Breast epithelium (tissue), 3 donors: ENCODE data around the gene HEY2.

Source experiments
- POLR2AphosphoS5 ChIP-seq, 3 donors: sonication (generic); formaldehyde crosslinking; IDR thresholded peaks; one replicate each; pipeline ENCODE4 v1.6.1; 2017; ENCODE audit warnings: antibody characterized with exemption in 3 of 3
- TF ChIP-seq, protein P1 (sequence below), 3 donors: fragments of 450-650 bp; IDR thresholded peaks; one replicate each; pipeline ENCODE4 v1.5.1; 2016 to 2017; ENCODE audit warnings: antibody characterized with exemption in 3 of 3, mild to moderate bottlenecking in 3 of 3, moderate library complexity in 3 of 3

DNA sequence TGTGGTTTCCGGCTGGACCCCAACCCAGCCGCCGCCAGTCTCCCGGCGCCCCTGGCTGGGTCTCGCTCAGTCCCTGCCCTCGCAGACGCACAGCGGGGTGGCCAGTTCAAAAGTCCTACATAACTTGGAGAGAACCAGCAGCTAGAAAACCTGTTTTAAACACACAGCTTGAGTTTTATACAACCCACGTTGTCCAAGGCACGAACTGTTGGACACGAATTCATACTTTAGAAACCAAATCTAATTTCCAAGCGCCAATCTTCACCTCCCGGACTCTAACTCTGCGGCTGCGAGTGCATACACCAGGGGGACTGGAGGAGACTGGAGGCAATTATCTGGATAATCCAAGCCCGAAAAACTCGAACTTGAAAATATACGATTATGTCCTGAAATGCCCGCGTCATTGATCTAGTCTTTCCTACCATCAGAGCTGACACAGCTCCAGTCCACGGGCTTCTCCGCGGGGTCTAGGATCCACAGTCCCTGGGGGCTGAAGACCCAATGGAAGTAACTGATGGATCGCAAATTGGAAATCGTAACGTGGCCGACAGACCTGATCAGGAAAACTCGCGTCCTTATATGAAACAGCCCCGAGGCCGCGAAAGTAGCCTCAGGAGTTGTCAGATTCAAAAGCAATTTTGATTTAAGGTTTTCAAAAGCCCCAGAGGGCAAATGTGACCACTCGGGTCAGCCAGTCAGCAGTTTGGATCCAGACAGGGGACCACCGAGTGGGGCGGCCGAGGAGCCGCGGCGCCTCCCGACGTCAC lies 843 bp upstream of the HEY2 start:
- TF ChIP-seq, protein P1, sequence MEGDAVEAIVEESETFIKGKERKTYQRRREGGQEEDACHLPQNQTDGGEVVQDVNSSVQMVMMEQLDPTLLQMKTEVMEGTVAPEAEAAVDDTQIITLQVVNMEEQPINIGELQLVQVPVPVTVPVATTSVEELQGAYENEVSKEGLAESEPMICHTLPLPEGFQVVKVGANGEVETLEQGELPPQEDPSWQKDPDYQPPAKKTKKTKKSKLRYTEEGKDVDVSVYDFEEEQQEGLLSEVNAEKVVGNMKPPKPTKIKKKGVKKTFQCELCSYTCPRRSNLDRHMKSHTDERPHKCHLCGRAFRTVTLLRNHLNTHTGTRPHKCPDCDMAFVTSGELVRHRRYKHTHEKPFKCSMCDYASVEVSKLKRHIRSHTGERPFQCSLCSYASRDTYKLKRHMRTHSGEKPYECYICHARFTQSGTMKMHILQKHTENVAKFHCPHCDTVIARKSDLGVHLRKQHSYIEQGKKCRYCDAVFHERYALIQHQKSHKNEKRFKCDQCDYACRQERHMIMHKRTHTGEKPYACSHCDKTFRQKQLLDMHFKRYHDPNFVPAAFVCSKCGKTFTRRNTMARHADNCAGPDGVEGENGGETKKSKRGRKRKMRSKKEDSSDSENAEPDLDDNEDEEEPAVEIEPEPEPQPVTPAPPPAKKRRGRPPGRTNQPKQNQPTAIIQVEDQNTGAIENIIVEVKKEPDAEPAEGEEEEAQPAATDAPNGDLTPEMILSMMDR (IDR thresholded peaks at IDR 0.05), result no peak
- no peak for TF ChIP-seq POLR2AphosphoS5 (IDR thresholded peaks at IDR 0.05)
